Tibial artery (tissue), 4 donors: ENCODE measurements around the gene CRYBA1.

ENCODE experiments used
- DNase-seq, 2 donors: peaks; one replicate each; pipeline ENCODE4 v3.0.0-alpha.2; 2019
- H3K27ac ChIP-seq, 2 donors: fragments of 200-600 bp; sonication (generic) in 1 of 2; 1 replicate in 1 of 2; 2 replicates in 1 of 2; pipeline ENCODE4 v1.5.1; 2018 to 2019; ENCODE audit warnings: mild to moderate bottlenecking in 1 of 2
- H3K27me3 ChIP-seq, 2 donors: fragments of 200-600 bp; sonication (generic) in 1 of 2; one replicate each; pipeline versions ENCODE4 v1.5.1 to v1.6.0; 2016 to 2019
- H3K36me3 ChIP-seq, 3 donors: fragments of 200-600 bp; sonication (generic) in 2 of 3; one replicate each; pipeline ENCODE4 v1.5.1; 2016 to 2019; ENCODE audit warnings: mild to moderate bottlenecking in 2 of 3
- H3K4me1 ChIP-seq, 4 donors: fragments of 200-600 bp; sonication (generic) in 2 of 4; 1 replicate in 3 of 4; 2 replicates in 1 of 4; pipeline ENCODE4 v1.5.1; 2016 to 2019
- H3K4me3 ChIP-seq, 2 donors: fragments of 200-600 bp; sonication (generic) in 1 of 2; 1 replicate in 1 of 2; 2 replicates in 1 of 2; pipeline ENCODE4 v1.5.1; 2018 to 2019; ENCODE audit warnings: mild to moderate bottlenecking in 2 of 2
- H3K9me3 ChIP-seq, 3 donors: fragments of 200-600 bp; sonication (generic) in 1 of 3; one replicate each; pipeline ENCODE4 v1.5.1; 2016 to 2019
- intact Hi-C: fragments of 100-400 bp; cut with DNase I; formaldehyde crosslinking; loops from one replicate; pipeline ENCODE4 v1.15.0; 2023; ENCODE audit warnings: low total_unique reads
- TF ChIP-seq, protein P1 (sequence below), 2 experiments: fragments of 200-600 bp in 1 of 2; fragments of 450-650 bp in 1 of 2; IDR thresholded peaks; one replicate each; pipeline ENCODE4 v1.5.1; 2017 to 2019; ENCODE audit warnings: antibody characterized with exemption in 2 of 2, mild to moderate bottlenecking in 1 of 2, moderate library complexity in 1 of 2

Gene CRYBA1

DNA sequence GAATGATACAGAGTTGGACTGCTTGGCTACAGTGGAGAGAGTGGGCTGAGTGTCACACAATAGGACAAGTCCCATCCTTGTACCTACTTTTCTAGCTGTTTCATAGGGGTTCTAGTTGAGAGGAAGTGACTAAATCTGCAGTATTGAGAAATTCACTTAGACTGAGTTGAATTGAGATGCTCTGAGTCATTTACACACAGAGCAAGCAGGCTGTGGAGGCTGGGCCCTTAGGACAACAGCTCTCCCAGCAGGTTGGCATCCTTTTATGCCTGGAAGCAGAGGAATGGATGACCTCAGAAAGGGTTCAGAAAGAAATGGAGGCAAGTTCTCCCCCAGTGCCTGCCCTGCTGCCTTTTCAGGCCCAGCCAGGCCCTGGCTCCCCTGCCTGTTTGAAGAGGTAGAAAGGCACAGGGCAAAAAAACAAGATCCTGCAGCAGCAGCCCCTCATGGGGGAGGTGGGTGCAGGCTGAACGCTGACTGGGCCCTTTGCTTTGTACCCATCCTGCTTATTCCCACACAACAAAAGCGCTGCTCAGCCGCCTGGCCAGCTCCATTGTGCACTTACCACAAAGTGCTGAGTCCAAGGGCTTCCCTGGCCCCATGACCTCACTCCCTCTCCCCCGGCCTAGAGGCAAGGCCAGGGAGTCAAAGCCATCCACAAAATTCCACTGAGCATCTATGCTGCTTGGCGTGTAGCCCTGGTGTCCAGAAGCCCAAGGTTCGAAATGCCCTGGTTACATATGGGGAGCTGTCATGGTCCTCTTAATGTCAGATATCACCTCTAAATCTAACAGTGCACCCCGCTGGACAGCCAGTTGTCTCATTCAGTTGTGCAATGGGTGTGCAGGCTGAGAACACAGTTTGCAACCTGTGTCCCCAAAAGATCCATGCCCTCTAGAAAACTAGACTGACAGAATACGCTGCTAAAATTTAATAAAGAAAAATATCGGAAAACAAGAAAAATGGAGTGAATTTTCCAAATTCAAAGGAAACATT lies 5.4 kb upstream of the CRYBA1 start:
- intact Hi-C loops: no loop called here
- TF ChIP-seq, protein P1, sequence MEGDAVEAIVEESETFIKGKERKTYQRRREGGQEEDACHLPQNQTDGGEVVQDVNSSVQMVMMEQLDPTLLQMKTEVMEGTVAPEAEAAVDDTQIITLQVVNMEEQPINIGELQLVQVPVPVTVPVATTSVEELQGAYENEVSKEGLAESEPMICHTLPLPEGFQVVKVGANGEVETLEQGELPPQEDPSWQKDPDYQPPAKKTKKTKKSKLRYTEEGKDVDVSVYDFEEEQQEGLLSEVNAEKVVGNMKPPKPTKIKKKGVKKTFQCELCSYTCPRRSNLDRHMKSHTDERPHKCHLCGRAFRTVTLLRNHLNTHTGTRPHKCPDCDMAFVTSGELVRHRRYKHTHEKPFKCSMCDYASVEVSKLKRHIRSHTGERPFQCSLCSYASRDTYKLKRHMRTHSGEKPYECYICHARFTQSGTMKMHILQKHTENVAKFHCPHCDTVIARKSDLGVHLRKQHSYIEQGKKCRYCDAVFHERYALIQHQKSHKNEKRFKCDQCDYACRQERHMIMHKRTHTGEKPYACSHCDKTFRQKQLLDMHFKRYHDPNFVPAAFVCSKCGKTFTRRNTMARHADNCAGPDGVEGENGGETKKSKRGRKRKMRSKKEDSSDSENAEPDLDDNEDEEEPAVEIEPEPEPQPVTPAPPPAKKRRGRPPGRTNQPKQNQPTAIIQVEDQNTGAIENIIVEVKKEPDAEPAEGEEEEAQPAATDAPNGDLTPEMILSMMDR (IDR thresholded peaks at IDR 0.05): no peak
- H3K4me3 ChIP-seq: no peak overlapping the region
- H3K27me3 ChIP-seq: no peaks in the 10 kb centered on the region
- peak overlapping the region; percentile 47 to 49 for H3K27ac ChIP-seq
- peaks cover 0 to 16% (median 12%) of the 10 kb centered on the region in 4 donors for H3K4me1 ChIP-seq
- DNase-seq: peak; percentile 78 to 85
- H3K9me3 ChIP-seq: no peaks in the 10 kb centered on the region
- no peaks in the 10 kb centered on the region for H3K36me3 ChIP-seq

DNA sequence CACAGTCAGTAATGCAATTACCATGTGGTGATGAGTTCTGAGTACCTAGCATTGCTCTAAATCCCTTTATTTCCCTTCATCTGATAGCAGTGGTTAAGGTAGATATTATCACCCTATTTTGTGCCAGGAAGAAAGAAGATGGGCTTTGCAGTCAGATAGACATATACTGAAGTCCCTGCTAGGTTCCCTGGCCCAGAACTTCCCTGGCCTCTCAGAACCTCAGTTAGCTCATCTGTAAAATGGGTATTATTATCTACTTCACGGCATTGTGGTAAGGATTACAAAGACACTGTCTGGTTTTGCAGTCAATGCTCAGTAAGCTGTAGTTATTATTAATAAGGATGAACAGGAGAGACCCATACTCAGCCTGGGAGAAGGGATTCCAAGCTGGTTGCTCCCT lies 4.6 kb upstream of the CRYBA1 start:
- no peak for DNase-seq
- Histone ChIP-seq H3K36me3 (no peaks in the 10 kb centered on the region), H3K27me3 (no peaks in the 10 kb centered on the region), H3K4me3 (no peak overlapping the region), H3K9me3 (no peaks in the 10 kb centered on the region), H3K4me1 (peaks cover 0 to 16% (median 12%) of the 10 kb centered on the region in 4 donors), H3K27ac (no peak overlapping the region)
- intact Hi-C loops: no loop called here
- TF ChIP-seq, protein P1 (IDR thresholded peaks at IDR 0.05): no peak

- intact Hi-C loops: no loop called here
- Histone ChIP-seq H3K4me1 (peaks cover 0 to 16% (median 12%) of the 10 kb centered on the region in 4 donors), H3K4me3 (no peak overlapping the region), H3K36me3 (no peaks in the 10 kb centered on the region), H3K27ac (no peak overlapping the region), H3K27me3 (no peaks in the 10 kb centered on the region), H3K9me3 (no peaks in the 10 kb centered on the region)
- TF ChIP-seq, protein P1 (IDR thresholded peaks at IDR 0.05): no peak
- DNase-seq: no peak
Observed at GRCh38 chr17:29242790-29243189, 3.9 kb upstream of the CRYBA1 start.

DNA sequence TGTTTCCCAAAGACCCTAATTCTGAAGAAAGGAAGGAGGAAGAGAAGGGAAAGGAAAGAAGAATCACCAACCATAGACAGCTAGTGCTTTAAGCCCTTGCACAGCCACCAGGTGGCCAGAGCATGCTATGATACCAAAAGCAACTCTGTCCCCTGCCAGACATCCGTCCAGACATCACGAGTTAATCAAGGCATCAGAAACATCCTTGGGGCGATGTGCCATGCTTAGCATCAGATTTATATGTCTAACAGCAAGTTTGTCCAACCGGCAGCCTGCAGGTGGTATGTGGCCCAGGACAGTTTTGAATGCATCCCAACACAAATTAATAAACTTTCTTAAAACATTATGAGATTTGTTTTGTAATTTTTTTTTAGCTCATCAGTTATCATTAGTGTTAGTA lies 2.9 kb upstream of the CRYBA1 start:
- TF ChIP-seq, protein P1 (IDR thresholded peaks at IDR 0.05): no peak
- no peak for DNase-seq
- intact Hi-C loops: no loop called here

GRCh38 chr17:29245401-29245800 lies 1.3 kb upstream of the CRYBA1 start:
- no peak overlapping the region for H3K4me3 ChIP-seq
- no peaks in the 10 kb centered on the region for H3K27me3 ChIP-seq
- H3K36me3 ChIP-seq: no peaks in the 10 kb centered on the region
- H3K9me3 ChIP-seq: no peaks in the 10 kb centered on the region
- H3K4me1 ChIP-seq: peaks cover 0 to 13% (median 10%) of the 10 kb centered on the region in 4 donors
- TF ChIP-seq, protein P1 (IDR thresholded peaks at IDR 0.05): no peak
- no peak for DNase-seq
- no peak overlapping the region for H3K27ac ChIP-seq
- intact Hi-C loops: no loop called here

More for the DNA sequence above, 2.9 kb upstream of the CRYBA1 start:
- Histone ChIP-seq H3K36me3 (no peaks in the 10 kb centered on the region), H3K27me3 (no peaks in the 10 kb centered on the region), H3K9me3 (no peaks in the 10 kb centered on the region), H3K4me3 (no peak overlapping the region), H3K27ac (no peak overlapping the region), H3K4me1 (peaks cover 0 to 16% (median 12%) of the 10 kb centered on the region in 4 donors)
